RPMI8226 (cell line): ENCODE measurements around the gene NTF3.
A peak's percentile ranks its signal among the peaks of the same experiment; 100 is the strongest.

ENCODE experiments used
- DNase-seq: peaks from one replicate; pipeline ENCODE4 v3.0.0-alpha.2; 2015

Gene NTF3

GRCh38 chr12:5489760-5490406 is 58.0 kb downstream of the NTF3 start:
- DNase-seq, result no peak

- DNase-seq, result no peak
These were observed 60.7 kb downstream of the NTF3 start for GRCh38 chr12:5492562-5492961.

GRCh38 chr12:5493018-5493417 is 61.1 kb downstream of the NTF3 start:
- DNase-seq, result no peak

GRCh38 chr12:5494343-5494742 is 62.4 kb downstream of the NTF3 start:
- no peak for DNase-seq

GRCh38 chr12:5497329-5498053 is 65.6 kb downstream of the NTF3 start:
- DNase-seq, result no peak

GRCh38 chr12:5498076-5498475 is 66.2 kb downstream of the NTF3 start:
- no peak for DNase-seq

GRCh38 chr12:5498806-5499205 is 66.9 kb downstream of the NTF3 start:
- no peak for DNase-seq

GRCh38 chr12:5499566-5500330 is 67.8 kb downstream of the NTF3 start:
- no peak for DNase-seq

- DNase-seq, result no peak
These were observed 68.4 kb downstream of the NTF3 start for GRCh38 chr12:5500331-5500659.

GRCh38 chr12:5503774-5504173 is 71.9 kb downstream of the NTF3 start:
- no peak for DNase-seq

GRCh38 chr12:5505116-5505515 is 73.2 kb downstream of the NTF3 start:
- no peak for DNase-seq

- no peak for DNase-seq
These were observed 73.8 kb downstream of the NTF3 start for GRCh38 chr12:5505751-5506150.

- DNase-seq, result no peak
These were observed 74.4 kb downstream of the NTF3 start for GRCh38 chr12:5506295-5506694.

GRCh38 chr12:5506821-5507231 is 74.9 kb downstream of the NTF3 start:
- DNase-seq, result no peak

GRCh38 chr12:5507401-5507935 is 75.6 kb downstream of the NTF3 start:
- no peak for DNase-seq

GRCh38 chr12:5507944-5508343 is 76.0 kb downstream of the NTF3 start:
- DNase-seq, result no peak

- DNase-seq, result no peak
These were observed 77.2 kb downstream of the NTF3 start for GRCh38 chr12:5509102-5509501.

- no peak for DNase-seq
These were observed 77.6 kb downstream of the NTF3 start for GRCh38 chr12:5509557-5509956.

- no peak for DNase-seq
These were observed 78.4 kb downstream of the NTF3 start for GRCh38 chr12:5510251-5510805.

- no peak for DNase-seq
These were observed 79.3 kb downstream of the NTF3 start for GRCh38 chr12:5511256-5511643.

GRCh38 chr12:5511644-5512600 is 80.0 kb downstream of the NTF3 start:
- peak; percentile 41 for DNase-seq

GRCh38 chr12:5512601-5512970 is 80.7 kb downstream of the NTF3 start:
- no peak for DNase-seq
